Fibroblast of pulmonary artery (primary cell): ENCODE data around the gene PKP1.

Experiments used
- DNase-seq: peaks from one replicate; pipeline ENCODE4 v3.0.0-alpha.2; 2010; ENCODE audit warnings: low read depth
- H3K4me3 ChIP-seq: replicated peaks from 2 replicates; pipeline ENCODE4 v1.5.1; 2011; ENCODE audit warnings: low read depth, mild to moderate bottlenecking, control low read depth, low read length, moderate library complexity
- CTCF ChIP-seq: IDR thresholded peaks from 2 replicates; pipeline ENCODE4 v1.5.1; 2011; ENCODE audit warnings: mild to moderate bottlenecking, control low read depth, low read length, inconsistent platforms; ENCODE audit errors: missing control alignments

The PKP1 gene

DNA sequence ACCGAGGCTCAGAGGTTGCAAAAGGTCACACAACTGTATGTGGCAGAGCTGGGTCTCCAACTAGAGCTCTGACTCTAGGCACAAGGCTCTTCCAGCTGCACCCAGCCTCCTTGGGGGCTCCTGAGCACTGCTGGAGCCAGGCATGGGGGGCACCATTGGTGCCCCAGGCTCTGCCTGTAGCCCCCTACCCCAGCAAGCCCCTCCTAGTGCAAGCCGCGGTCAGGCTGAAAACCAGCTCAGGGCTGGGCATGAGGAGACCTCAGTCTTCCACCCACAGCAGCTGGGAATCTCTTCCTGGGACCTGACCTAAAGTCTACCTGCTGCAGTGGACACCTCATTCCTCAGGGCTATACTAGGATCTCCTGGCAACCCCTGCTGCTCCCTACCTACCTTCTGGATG, 79.6 kb downstream of the PKP1 start:
- H3K4me3 ChIP-seq = no peak overlapping the region
- no peak for DNase-seq
- TF ChIP-seq CTCF = no peak

GRCh38 chr1:201363467-201363866, 80.2 kb downstream of the PKP1 start:
- no peak overlapping the region for H3K4me3 ChIP-seq
- no peak for TF ChIP-seq CTCF
- no peak for DNase-seq

DNA sequence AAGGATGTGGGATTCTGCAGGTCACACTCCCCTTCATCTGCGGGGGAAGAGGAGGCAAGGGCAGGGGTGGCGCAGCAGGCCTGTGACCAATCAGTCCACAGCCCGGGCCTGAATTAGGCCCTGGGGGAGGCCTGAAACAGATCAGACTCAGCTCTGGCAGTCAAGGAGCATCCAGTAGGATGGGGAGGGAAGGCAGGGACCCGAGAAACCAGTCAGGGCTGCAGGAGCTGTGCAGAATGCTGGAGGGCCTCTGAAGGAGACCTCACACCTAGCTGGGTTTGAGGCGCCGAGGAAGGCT, 81.5 kb downstream of the PKP1 start:
- TF ChIP-seq CTCF = no peak
- no peak for DNase-seq
- no peak overlapping the region for H3K4me3 ChIP-seq

- no peak for TF ChIP-seq CTCF
- H3K4me3 ChIP-seq = no peak overlapping the region
- no peak for DNase-seq
Observed at GRCh38 chr1:201365251-201365650, 81.9 kb downstream of the PKP1 start.

GRCh38 chr1:201366696-201367095, 83.4 kb downstream of the PKP1 start:
- no peak overlapping the region for H3K4me3 ChIP-seq
- no peak for DNase-seq
- no peak for TF ChIP-seq CTCF

DNA sequence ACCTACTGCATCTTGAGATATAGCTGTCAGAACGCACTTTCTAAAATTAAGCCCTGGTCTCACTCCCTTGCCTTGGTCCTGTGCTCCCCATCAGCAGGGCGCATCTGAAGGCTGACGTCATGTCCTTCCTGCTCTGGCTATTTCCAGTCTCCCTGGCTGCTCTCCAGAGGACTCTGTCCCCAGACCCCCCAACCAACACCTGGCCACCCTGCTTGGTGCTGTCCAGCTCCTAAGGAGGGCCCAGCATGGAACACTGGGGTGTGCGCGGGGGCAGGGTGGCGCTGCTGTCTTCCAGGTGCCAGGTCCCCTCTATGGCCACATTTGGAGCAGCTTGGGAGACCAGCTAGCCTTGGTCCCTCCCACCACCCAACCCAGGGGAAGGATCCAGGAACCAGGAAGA, 85.9 kb downstream of the PKP1 start:
- TF ChIP-seq CTCF = no peak
- no peak for DNase-seq

DNA sequence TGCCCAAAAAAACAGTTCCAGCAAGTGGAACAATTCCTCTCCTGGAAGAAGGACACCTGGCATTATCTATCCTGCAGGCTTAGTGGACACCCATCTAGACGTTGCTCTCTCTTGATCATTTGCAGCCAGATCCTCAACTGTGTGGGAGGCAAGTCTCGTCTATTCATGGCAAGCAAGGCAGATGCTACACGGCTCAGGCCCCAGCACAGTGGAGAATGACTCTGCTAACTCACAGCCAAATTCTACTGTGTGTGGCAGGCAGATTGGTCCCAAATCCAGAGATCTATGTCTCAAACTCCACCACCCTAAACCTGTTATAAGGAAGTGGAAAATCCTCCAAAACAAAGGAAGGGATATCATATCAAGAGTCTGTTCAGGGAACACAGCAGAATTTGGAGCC, 87.2 kb downstream of the PKP1 start:
- no peak for TF ChIP-seq CTCF
- no peak for DNase-seq
- H3K4me3 ChIP-seq = no peak overlapping the region

More for the DNA sequence above, 85.9 kb downstream of the PKP1 start:
- H3K4me3 ChIP-seq = no peak overlapping the region
